Smooth muscle cell (in vitro differentiated cells): ENCODE results near the gene PTAR1. TPM values are rescaled to one million over a fixed set of nuclear protein-coding genes. Genes with fewer than 3 reads are reported as not detected.

ENCODE experiments used
- DNase-seq: peaks from one replicate; lab custom pipeline; 2025; ENCODE audit not compliant: unreplicated experiment; lab: John Stamatoyannopoulos, UW
- H2AFZ ChIP-seq: fragments of 200-600 bp; sonication (generic); 2 replicates; pipeline ENCODE4 v1.6.0; 2016; ENCODE audit warnings: antibody characterized with exemption, low read depth, mild to moderate bottlenecking
- H3F3A ChIP-seq: fragments of 200-600 bp; sonication (generic); 2 replicates; pipeline ENCODE4 v1.6.0; 2017; ENCODE audit warnings: antibody characterized with exemption, low read depth
- H3K27ac ChIP-seq: fragments of 200-600 bp; sonication (generic); 2 replicates; pipeline ENCODE4 v1.5.1; 2016; ENCODE audit warnings: low read depth, mild to moderate bottlenecking
- H3K27me3 ChIP-seq: fragments of 200-600 bp; sonication (generic); 2 replicates; pipeline ENCODE4 v1.6.1; 2016; ENCODE audit warnings: low read depth, mild to moderate bottlenecking
- H3K36me3 ChIP-seq: fragments of 200-600 bp; sonication (generic); 2 replicates; pipeline ENCODE4 v1.5.1; 2016; ENCODE audit warnings: low read depth
- H3K4me1 ChIP-seq: fragments of 200-600 bp; sonication (generic); 2 replicates; pipeline ENCODE4 v1.5.1; 2016; ENCODE audit warnings: low read depth
- H3K4me2 ChIP-seq: fragments of 200-600 bp; sonication (generic); 2 replicates; pipeline ENCODE4 v1.6.0; 2016; ENCODE audit warnings: mild to moderate bottlenecking
- H3K4me3 ChIP-seq: fragments of 200-600 bp; sonication (generic); 2 replicates; pipeline ENCODE4 v1.5.1; 2016; ENCODE audit warnings: mild to moderate bottlenecking
- H3K79me2 ChIP-seq: fragments of 200-600 bp; sonication (generic); 2 replicates; pipeline ENCODE4 v1.6.0; 2016; ENCODE audit warnings: low read depth, mild to moderate bottlenecking
- H3K9ac ChIP-seq: fragments of 200-600 bp; sonication (generic); 2 replicates; pipeline ENCODE4 v1.6.0; 2016; ENCODE audit warnings: low read depth
- H3K9me3 ChIP-seq: fragments of 200-600 bp; sonication (generic); replicated peaks from 2 replicates; pipeline ENCODE4 v1.5.1; 2016; ENCODE audit warnings: low read depth
- H4K20me1 ChIP-seq: fragments of 200-600 bp; sonication (generic); 2 replicates; pipeline ENCODE4 v1.6.0; 2016; ENCODE audit warnings: low read depth
- CTCF ChIP-seq: fragments of 200-600 bp; sonication (generic); IDR thresholded peaks from 2 replicates; pipeline ENCODE4 v1.5.1; 2017; ENCODE audit warnings: borderline replicate concordance, mild to moderate bottlenecking, antibody characterized with exemption; ENCODE audit not compliant: insufficient read depth, poor library complexity, severe bottlenecking
- WGBS: methylation state at CpG from one replicate; pipeline ENCODE4 v1.1.7; 2016; ENCODE audit warnings: low lambda C conversion rate; 5-methylcytosine and 5-hydroxymethylcytosine counted together
- polyA plus RNA-seq: library from polyadenylated mRNA; unstranded; fragments of >200 nt; fragmentation: Nextera tagmentation; extraction: Ambion mirVana; gene quantifications from 2 replicates; pipeline ENCODE4 v1.2.1, GENCODE V29; 2016
- total RNA-seq: library from RNA; depleted of rRNA; stranded (reverse); fragments of >200 nt; gene quantifications from 2 replicates; pipeline ENCODE4 v1.2.3, GENCODE V29; 2014

PTAR1 gene
- total and polyA plus RNA-seq, 2 experiments from 2014 or later, result 6.8 to 98.8 TPM

DNA sequence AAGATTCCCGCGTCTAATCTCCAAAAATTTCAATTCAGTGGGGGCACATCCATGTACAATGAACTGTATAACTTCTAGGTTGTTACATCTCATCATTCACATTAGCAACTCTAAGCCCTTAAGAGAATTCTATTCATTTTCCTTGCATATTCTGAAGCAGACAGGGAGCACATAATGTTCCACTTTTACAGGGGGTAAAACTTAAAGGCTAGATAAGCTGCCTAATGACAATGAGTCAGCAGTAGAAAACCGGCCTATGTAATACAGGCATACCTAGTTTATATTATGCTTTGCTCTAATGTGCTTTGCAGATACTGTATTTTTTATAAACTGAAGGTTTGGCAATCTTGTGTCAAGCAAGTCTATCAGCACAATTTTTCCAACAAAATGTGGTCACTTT is 40.4 kb downstream of the PTAR1 start:
- Histone ChIP-seq H3K4me2 (no peak overlapping the region), H4K20me1 (no peaks in the 10 kb centered on the region), H3F3A (no peaks in the 10 kb centered on the region), H2AFZ (no peak overlapping the region), H3K36me3 (peaks cover 6% of the 10 kb centered on the region), H3K27ac (no peak overlapping the region), H3K4me3 (no peak overlapping the region), H3K9ac (no peak overlapping the region), H3K9me3 (no peaks in the 10 kb centered on the region), H3K27me3 (no peaks in the 10 kb centered on the region), H3K4me1 (no peaks in the 10 kb centered on the region), H3K79me2 (no peaks in the 10 kb centered on the region)
- TF ChIP-seq CTCF, result no peak
- no peak for DNase-seq
- WGBS, result 75% methylated on average over 3 of the region's 3 CpGs

DNA sequence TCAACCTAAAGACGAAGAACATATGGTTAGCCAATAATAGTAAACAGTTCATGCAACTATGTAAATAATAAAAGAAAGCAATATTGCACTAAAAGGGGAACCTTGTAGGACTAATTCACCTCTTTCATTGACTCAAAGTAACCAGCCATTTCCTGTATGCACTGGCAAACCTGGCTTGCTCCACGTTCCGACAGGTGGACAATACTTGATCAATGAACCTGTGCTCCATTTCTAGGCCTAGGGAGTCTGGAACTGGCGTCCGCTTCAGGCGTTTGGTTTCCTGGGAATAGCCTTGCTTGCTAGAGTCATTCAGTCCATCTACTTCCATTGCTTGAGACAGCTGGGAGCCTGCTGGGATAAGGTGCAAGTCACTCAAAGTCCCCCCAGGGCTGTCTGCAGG is 41.6 kb downstream of the PTAR1 start:
- H2AFZ ChIP-seq, result no peak overlapping the region
- no peaks in the 10 kb centered on the region for H3K9me3 ChIP-seq
- H3K36me3 ChIP-seq, result peaks cover 2% of the 10 kb centered on the region
- no peak for TF ChIP-seq CTCF
- H3K9ac ChIP-seq, result no peak overlapping the region
- no peaks in the 10 kb centered on the region for H3K79me2 ChIP-seq
- no peaks in the 10 kb centered on the region for H3K27me3 ChIP-seq
- WGBS, result 97% methylated on average over 6 of the region's 6 CpGs
- H3K27ac ChIP-seq, result no peak overlapping the region
- H4K20me1 ChIP-seq, result no peaks in the 10 kb centered on the region
- no peaks in the 10 kb centered on the region for H3K4me1 ChIP-seq
- no peak overlapping the region for H3K4me3 ChIP-seq
- no peak for DNase-seq
- H3F3A ChIP-seq, result no peaks in the 10 kb centered on the region
- H3K4me2 ChIP-seq, result no peak overlapping the region

DNA sequence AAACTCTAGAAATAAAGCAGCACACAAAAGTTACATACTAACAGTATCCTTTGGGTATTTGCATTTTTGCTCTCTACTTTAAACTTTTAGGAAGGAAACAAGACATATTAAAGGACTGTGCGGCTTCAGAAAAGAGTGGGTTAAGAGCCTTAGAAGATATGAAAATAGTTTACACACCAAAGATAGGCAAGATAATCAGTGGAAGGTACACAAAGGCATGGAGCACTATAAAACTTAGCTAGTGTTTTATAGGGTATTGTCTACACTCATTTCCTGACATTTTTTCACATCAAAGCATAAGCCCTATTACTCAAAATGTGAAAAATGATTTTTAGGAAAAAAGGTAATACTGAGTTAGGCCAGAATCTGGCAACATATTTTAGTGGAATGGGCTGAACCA is 44.0 kb downstream of the PTAR1 start:
- Histone ChIP-seq H3K36me3 (no peaks in the 10 kb centered on the region), H3K27ac (no peak overlapping the region), H4K20me1 (no peaks in the 10 kb centered on the region), H3K79me2 (no peaks in the 10 kb centered on the region), H3K4me1 (no peaks in the 10 kb centered on the region), H3F3A (no peaks in the 10 kb centered on the region), H3K9me3 (no peaks in the 10 kb centered on the region), H3K4me2 (no peak overlapping the region), H3K9ac (no peak overlapping the region), H2AFZ (no peak overlapping the region), H3K4me3 (no peak overlapping the region), H3K27me3 (no peaks in the 10 kb centered on the region)
- WGBS, result 97% methylated on average over 1 of the region's 1 CpG
- no peak for TF ChIP-seq CTCF
- no peak for DNase-seq

GRCh38 chr9:69715096-69715495 is 44.7 kb downstream of the PTAR1 start:
- Histone ChIP-seq H3K4me3 (no peak overlapping the region), H3K9ac (no peak overlapping the region), H3K9me3 (no peaks in the 10 kb centered on the region), H3F3A (no peaks in the 10 kb centered on the region), H3K4me2 (no peak overlapping the region), H3K27ac (no peak overlapping the region), H2AFZ (no peak overlapping the region), H3K36me3 (no peaks in the 10 kb centered on the region), H3K27me3 (no peaks in the 10 kb centered on the region), H3K79me2 (no peaks in the 10 kb centered on the region), H3K4me1 (no peaks in the 10 kb centered on the region), H4K20me1 (no peaks in the 10 kb centered on the region)
- DNase-seq, result no peak
- WGBS, result 93% methylated on average over 3 of the region's 3 CpGs
- TF ChIP-seq CTCF, result no peak
